Measurements from ENCODE around the gene CXCR4. TPM values are rescaled to one million over a fixed set of nuclear protein-coding genes. Genes with fewer than 3 reads are reported as not detected.

Gene CXCR4
- total and polyA plus RNA-seq, 12 donors, result 21.9 to 344 (median 78.6) TPM

- Histone ChIP-seq H3K4me3 (no peak overlapping the region), H3K4me1 (replicated peaks in 1 of 2) (peaks cover 10 to 32% of the 10 kb centered on the region in 2 donors), H3K36me3 (replicated peaks in 1 of 2) (peaks cover 0 to 15% of the 10 kb centered on the region in 2 donors), H3K9me3 (replicated peaks in 1 of 3) (no peaks in the 10 kb centered on the region), H3K27me3 (no peaks in the 10 kb centered on the region), H3K27ac (no peak overlapping the region)
- DNase-seq, result no peak
- no peak for TF ChIP-seq POLR2A (IDR thresholded peaks at IDR 0.05)
- TF ChIP-seq CTCF (IDR thresholded peaks at IDR 0.05), result no peak
- WGBS, 4 donors, result 57 to 72% (median 65%) methylated on average over 6 of the region's 6 CpGs
- intact Hi-C loops (cut with DNase I), result loop anchor here in 1 of 2 donors (10.0 kb wide), 1 partner anchor 200 kb away; no protein-coding TSS in a partner anchor
These were observed 3.6 kb downstream of the CXCR4 start for GRCh38 chr2:136114382-136114781.

DNA sequence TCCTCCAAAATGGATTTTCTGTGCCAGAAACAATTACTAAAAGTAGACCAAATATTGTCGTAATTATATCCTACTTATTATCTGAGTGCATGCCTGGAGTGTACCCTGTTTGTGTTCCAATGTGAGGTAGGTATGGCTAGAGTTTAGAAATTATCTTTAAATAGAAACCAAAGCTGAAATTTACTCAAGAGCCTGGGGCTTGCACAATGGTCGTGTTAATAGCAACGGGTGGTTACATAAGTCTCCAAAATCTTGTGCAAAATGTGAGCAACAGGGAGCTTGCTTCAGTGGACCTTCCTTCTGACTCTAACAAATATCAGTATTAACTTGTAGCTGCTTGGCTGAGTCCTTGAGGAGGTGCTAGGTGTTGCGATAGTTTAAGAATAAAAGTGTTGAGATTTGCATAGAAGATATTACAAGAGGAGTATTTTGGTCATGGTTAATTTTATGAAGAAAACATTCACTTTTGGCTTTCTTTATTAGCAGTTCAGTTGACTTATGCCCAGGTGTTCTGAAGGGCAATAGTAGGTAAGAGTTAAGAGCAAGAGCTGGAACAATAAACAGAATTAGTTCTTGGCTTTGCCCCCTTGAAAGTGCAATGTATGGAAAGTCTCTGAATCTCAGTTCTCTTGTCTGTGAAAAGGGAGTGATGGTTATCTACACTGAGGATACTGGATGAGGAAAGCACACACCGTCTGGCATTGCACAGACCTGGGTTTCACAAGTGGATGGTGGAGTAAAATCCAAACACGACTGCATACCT is 4.6 kb downstream of the CXCR4 start:
- intact Hi-C loops (cut with DNase I), result loop anchor here in 1 of 2 donors (10.0 kb wide), 1 partner anchor 199 kb away; no protein-coding TSS in a partner anchor
- H3K9me3 ChIP-seq (replicated peaks in 1 of 3), result no peaks in the 10 kb centered on the region
- DNase-seq, result peak in 4 of 7 donors; percentile 10 to 66 (median 53)

DNA sequence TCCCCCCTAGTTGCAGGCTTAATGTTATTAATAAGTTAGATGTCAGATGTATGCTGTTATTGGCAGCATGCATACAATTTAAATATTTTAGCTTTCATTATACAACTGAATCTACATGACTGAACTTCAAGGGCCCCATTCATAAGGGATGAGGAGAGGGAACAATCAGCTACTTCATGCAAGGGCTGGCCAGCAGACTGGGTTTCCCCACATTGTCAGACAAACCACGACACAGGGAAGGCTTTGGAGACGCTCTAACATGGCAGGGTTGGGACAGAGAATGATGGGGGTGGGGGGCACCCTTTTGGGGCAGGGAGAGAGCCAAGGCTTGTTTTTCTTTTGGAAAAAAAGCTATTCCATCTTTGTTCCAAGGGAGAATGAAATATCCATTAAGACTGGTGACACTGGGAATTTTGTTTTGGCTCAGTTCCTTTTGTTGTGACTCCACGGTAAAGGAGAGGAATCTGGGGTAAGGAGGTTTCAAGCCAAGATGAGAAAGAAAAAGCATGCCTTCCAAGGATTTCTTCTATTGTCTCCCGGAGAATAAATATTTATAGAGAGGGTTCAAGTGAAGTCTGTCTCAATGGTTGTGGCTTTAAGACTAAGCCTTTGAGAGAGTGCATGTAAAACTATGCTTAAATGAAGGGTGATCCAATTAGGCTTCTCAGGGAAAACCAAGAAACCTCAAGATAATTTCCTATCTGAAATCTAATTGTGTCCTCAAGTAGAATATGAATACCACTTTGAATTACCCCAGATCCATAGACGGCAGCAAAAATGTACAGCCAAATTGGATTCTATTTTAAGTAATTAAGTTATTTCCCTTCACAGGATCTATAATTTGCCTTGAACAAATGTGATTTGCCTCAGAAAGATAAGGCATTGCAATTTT is 5.4 kb downstream of the CXCR4 start:
- Histone ChIP-seq H3K4me1 (replicated peaks in 1 of 2) (peaks cover 0 to 24% of the 10 kb centered on the region in 2 donors), H3K27me3 (no peaks in the 10 kb centered on the region), H3K9me3 (replicated peaks in 1 of 3) (no peaks in the 10 kb centered on the region), H3K27ac (peak overlapping the region in 1 of 5 donors; percentile 2), H3K36me3 (replicated peaks in 1 of 2) (peaks cover 0 to 15% of the 10 kb centered on the region in 2 donors), H3K4me3 (no peak overlapping the region)
- no peak for TF ChIP-seq POLR2A (IDR thresholded peaks at IDR 0.05)
- DNase-seq, result no peak
- 17 to 30% (median 30%) methylated on average over 5 of the region's 5 CpGs for WGBS, 4 donors
- intact Hi-C loops (cut with DNase I), result loop anchor here in 1 of 2 donors (10.0 kb wide), 1 partner anchor 198 kb away; no protein-coding TSS in a partner anchor

More for the DNA sequence above, 4.6 kb downstream of the CXCR4 start:
- Histone ChIP-seq H3K4me3 (no peak overlapping the region), H3K27me3 (no peaks in the 10 kb centered on the region), H3K4me1 (replicated peaks in 1 of 2) (peaks cover under 1 to 28% of the 10 kb centered on the region in 2 donors), H3K27ac (peak overlapping the region in 2 of 5 donors; percentile 2 to 14), H3K36me3 (replicated peaks in 1 of 2) (peaks cover 0 to 15% of the 10 kb centered on the region in 2 donors)
- WGBS, 4 donors, result 41 to 65% (median 51%) methylated on average over 6 of the region's 6 CpGs
- TF ChIP-seq POLR2A (IDR thresholded peaks at IDR 0.05), result no peak
- no peak for TF ChIP-seq CTCF (IDR thresholded peaks at IDR 0.05)

DNA sequence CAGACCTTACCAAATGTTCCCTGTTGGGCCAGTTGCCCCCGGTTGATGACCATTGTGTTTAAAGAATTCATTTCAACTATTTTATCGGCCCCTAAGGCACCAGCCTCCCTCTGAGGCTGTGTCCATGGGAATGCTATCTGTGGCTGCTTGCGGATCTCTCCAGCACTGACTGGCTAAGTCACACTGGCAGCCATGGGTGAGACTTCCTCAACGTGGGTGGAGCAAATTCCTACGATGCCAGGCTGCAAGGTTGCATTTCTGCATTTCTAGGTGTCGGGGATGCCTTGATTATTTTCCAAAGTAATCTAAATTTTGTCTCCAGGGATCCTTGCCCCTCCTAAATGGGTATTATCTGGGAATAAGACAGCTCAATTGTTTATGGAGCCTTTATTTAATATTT is 6.2 kb downstream of the CXCR4 start:
- WGBS, 4 donors, result 58 to 65% (median 63%) methylated on average over 5 to 6 of the region's 6 CpGs
- no peaks in the 10 kb centered on the region for H3K27me3 ChIP-seq
- TF ChIP-seq POLR2A (IDR thresholded peaks at IDR 0.05) (no peak), CTCF (IDR thresholded peaks at IDR 0.05) (no peak)
- H3K27ac ChIP-seq, result no peak overlapping the region
- peaks cover 0 to 15% of the 10 kb centered on the region in 2 donors for H3K36me3 ChIP-seq (replicated peaks in 1 of 2)
- H3K9me3 ChIP-seq (replicated peaks in 1 of 3), result no peaks in the 10 kb centered on the region
- intact Hi-C loops (cut with DNase I), result loop anchor here in 1 of 2 donors (10.0 kb wide), 1 partner anchor 197 kb away; no protein-coding TSS in a partner anchor
- peak in 1 of 7 donors; percentile 10 for DNase-seq
- no peak overlapping the region for H3K4me3 ChIP-seq
- H3K4me1 ChIP-seq (replicated peaks in 1 of 2), result peaks cover 0 to 24% of the 10 kb centered on the region in 2 donors
